Chondrocyte (in vitro differentiated cells): ENCODE measurements around the gene PTPN12. TPM values are rescaled to one million over a fixed set of nuclear protein-coding genes. Genes with fewer than 3 reads are reported as not detected.
"Not testable (repeated sequence)": the region's sequence is repeated elsewhere in the genome, so short reads cannot be mapped to it uniquely, and the experiment has no call there.

Experiments used
- DNase-seq: peaks from one replicate; pipeline ENCODE4 v3.0.0; 2021; ENCODE audit warnings: mixed read lengths, low spot score
- H3K27ac Mint-ChIP-seq: one replicate; pipeline ENCODE4 v1.8.0; 2021; ENCODE audit warnings: mild to moderate bottlenecking, moderate library complexity, mixed read lengths; ENCODE audit not compliant: unreplicated experiment
- H3K27me3 Mint-ChIP-seq: 2 replicates; pipeline ENCODE4 v1.8.0; 2021; ENCODE audit warnings: low read depth, mixed read lengths
- H3K36me3 Mint-ChIP-seq: 2 replicates; pipeline ENCODE4 v1.8.0; 2021; ENCODE audit warnings: low read depth, mixed read lengths
- H3K4me1 Mint-ChIP-seq: 2 replicates; pipeline ENCODE4 v1.8.0; 2021; ENCODE audit warnings: low read depth, mild to moderate bottlenecking, mixed read lengths
- H3K4me3 Mint-ChIP-seq: one replicate; pipeline ENCODE4 v1.8.0; 2021; ENCODE audit warnings: mild to moderate bottlenecking, moderate library complexity, mixed read lengths; ENCODE audit not compliant: unreplicated experiment
- H3K9me3 Mint-ChIP-seq: 2 replicates; pipeline ENCODE4 v1.8.0; 2021; ENCODE audit warnings: low read depth, mixed read lengths
- CTCF ChIP-seq: fragments of 200-600 bp; sonication (generic); IDR thresholded peaks from 2 replicates; pipeline ENCODE4 v1.5.0; 2021; ENCODE audit warnings: antibody characterized with exemption, mild to moderate bottlenecking, moderate library complexity
- total RNA-seq: library from RNA; stranded (reverse); gene quantifications from 3 replicates; pipeline ENCODE4 v1.2.1, GENCODE V29; 2021

The PTPN12 gene
- total RNA-seq, 1 donor from 2014 or later: 68.2 TPM

GRCh38 chr7:77651575-77652162 lies 114.6 kb downstream of the PTPN12 start:
- H3K9me3 Mint-ChIP-seq: no peaks in the 10 kb centered on the region
- no peak for DNase-seq
- no peaks in the 10 kb centered on the region for H3K27me3 Mint-ChIP-seq
- H3K36me3 Mint-ChIP-seq: peaks cover 3% of the 10 kb centered on the region
- peaks cover 18% of the 10 kb centered on the region for H3K4me1 Mint-ChIP-seq
- H3K4me3 Mint-ChIP-seq: no peak overlapping the region
- TF ChIP-seq CTCF: peak; percentile 96
- no peak overlapping the region for H3K27ac Mint-ChIP-seq

DNA sequence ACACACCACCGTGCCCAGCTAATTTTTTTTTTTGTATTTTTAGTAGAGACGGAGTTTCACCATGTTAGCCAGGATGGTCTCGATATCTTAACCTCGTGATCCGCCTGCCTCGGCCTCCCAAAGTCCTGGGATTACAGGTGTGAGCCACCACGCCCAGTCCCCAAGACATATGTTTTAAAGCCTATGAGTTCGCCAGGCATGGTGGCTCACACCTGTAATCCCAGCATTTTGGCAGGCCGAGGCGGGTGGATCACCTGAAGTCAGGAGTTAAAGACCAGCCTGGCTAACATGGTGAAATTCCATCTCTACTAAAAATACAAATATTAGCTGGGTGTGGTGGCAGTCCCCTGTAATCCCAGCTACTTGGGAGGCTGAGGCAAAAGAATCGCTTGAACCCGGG lies 115.7 kb downstream of the PTPN12 start:
- H3K27ac Mint-ChIP-seq, H3K4me3 Mint-ChIP-seq, H3K9me3 Mint-ChIP-seq, H3K27me3 Mint-ChIP-seq, DNase-seq, H3K36me3 Mint-ChIP-seq: not testable (repeated sequence)
- peaks cover 18% of the 10 kb centered on the region for H3K4me1 Mint-ChIP-seq

GRCh38 chr7:77653572-77653971 lies 116.5 kb downstream of the PTPN12 start:
- Mint-ChIP-seq H3K27ac (no peak overlapping the region), H3K36me3 (peaks cover 3% of the 10 kb centered on the region), H3K4me3 (no peak overlapping the region), H3K27me3 (no peaks in the 10 kb centered on the region), H3K4me1 (peaks cover 18% of the 10 kb centered on the region), H3K9me3 (no peaks in the 10 kb centered on the region)
- no peak for TF ChIP-seq CTCF
- DNase-seq: no peak

DNA sequence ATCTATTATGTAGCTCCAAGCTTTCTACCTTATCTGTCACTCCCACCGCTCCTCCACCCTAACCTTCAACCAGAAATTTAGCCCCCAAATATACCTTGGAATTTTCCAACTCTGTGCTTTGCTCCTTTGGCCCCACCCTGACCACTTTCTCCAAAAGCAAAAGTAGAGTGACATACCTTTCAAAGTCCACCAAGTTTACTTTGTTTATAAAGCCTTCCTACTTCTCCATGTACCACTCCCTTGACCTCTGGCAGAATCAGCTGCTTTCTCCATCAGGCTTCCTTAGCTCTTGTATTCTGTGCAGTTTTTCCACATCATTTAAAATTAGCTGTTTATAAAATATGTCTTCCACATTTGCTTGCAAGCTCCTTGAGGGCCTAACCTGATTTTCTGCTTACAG lies 118.3 kb downstream of the PTPN12 start:
- Mint-ChIP-seq H3K4me1 (peaks cover 7% of the 10 kb centered on the region), H3K36me3 (peaks cover 5% of the 10 kb centered on the region), H3K9me3 (no peaks in the 10 kb centered on the region), H3K4me3 (no peak overlapping the region), H3K27ac (no peak overlapping the region), H3K27me3 (no peaks in the 10 kb centered on the region)
- TF ChIP-seq CTCF: no peak
- no peak for DNase-seq

DNA sequence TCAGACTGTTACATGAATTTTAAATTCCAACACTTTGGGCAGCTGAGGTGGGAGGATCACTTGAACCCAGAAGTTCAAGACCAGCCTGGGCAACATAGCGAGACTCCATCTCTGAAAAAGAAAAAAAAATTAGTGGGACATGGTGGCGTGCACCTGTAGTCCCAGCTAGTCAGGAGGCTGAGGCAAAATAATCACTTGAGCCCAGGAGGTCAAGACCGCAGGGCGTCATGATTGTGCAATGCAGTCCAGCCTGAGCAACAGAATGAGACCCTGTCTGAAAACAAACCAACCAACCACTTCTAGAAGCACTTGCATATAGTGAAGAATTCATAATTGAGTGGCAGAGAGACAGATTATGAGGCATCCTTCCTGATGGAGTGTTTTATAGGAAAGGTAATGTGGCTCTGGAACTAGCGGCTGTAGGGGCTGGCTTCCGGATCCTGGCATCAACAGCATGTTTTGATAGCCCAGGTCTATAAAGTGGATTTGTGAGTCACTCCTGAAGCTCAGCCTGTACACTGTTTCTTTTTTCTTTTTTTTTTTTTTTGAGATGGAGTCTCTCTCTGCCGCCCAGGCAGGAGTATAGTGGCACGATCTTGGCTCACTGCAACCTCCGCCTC lies 118.9 kb downstream of the PTPN12 start:
- H3K36me3 Mint-ChIP-seq: peaks cover 5% of the 10 kb centered on the region
- peaks cover 5% of the 10 kb centered on the region for H3K4me1 Mint-ChIP-seq
- H3K27me3 Mint-ChIP-seq: no peaks in the 10 kb centered on the region
- no peak overlapping the region for H3K27ac Mint-ChIP-seq
- DNase-seq: no peak
- no peaks in the 10 kb centered on the region for H3K9me3 Mint-ChIP-seq
- no peak overlapping the region for H3K4me3 Mint-ChIP-seq
- no peak for TF ChIP-seq CTCF
